WI38 (cell line): ENCODE data around the gene CD37.

Experiments
- H3K4me3 ChIP-seq: 2 replicates; pipeline ENCODE4 v1.5.1; 2011; ENCODE audit warnings: low read depth, mild to moderate bottlenecking, control low read depth, low read length
- TF ChIP-seq, protein P1 (sequence below): IDR thresholded peaks from 2 replicates; pipeline ENCODE4 v1.5.1; 2012; ENCODE audit warnings: low read depth, mild to moderate bottlenecking, control low read depth, low read length

The CD37 gene

DNA sequence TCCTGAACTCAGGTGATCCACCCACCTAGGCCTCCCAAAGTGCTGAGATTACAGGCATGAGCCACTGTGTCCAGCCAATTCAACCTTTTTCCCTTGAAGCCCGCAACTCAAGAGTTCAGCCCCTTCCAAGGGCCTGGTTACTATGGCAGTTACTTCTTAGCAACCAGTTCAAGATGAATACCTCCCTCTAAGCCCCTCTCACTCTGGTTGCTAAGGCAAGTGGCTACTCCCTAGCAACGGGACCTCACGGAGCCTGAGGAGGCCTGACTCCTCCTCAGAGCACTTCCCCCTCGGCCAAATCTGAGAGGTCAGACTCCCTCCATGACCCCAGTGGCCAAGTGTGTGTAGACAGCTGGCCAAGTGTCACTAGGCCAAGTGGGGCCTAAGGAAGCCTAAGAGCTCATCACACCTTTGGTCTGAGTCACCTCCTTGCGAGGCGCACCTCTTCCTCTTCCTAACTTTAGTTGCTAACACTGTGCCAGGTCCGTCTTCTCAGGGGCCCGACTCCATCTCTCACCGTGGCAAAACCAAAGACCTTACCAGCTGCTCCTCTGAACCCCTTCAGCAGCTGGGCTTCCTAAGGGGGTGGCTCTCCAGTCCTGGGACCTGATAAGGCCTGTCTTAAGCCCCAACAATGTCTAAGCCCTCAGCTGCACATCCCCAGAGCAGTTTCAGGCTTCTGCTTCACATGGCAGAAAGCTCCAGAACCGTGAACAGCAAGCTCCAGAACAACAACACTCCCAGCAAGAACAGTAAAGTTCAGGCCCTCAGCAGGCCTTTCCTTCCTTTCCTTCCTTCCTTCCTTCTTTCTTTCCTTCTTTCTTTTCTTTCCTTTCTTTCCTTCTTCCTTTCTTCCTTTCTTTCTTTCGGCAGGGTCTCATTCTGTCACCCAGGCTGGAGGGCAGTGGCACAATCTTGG lies 9.6 kb downstream of the CD37 start:
- TF ChIP-seq, protein P1, sequence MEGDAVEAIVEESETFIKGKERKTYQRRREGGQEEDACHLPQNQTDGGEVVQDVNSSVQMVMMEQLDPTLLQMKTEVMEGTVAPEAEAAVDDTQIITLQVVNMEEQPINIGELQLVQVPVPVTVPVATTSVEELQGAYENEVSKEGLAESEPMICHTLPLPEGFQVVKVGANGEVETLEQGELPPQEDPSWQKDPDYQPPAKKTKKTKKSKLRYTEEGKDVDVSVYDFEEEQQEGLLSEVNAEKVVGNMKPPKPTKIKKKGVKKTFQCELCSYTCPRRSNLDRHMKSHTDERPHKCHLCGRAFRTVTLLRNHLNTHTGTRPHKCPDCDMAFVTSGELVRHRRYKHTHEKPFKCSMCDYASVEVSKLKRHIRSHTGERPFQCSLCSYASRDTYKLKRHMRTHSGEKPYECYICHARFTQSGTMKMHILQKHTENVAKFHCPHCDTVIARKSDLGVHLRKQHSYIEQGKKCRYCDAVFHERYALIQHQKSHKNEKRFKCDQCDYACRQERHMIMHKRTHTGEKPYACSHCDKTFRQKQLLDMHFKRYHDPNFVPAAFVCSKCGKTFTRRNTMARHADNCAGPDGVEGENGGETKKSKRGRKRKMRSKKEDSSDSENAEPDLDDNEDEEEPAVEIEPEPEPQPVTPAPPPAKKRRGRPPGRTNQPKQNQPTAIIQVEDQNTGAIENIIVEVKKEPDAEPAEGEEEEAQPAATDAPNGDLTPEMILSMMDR, result no peak
- H3K4me3 ChIP-seq, result no peak overlapping the region

DNA sequence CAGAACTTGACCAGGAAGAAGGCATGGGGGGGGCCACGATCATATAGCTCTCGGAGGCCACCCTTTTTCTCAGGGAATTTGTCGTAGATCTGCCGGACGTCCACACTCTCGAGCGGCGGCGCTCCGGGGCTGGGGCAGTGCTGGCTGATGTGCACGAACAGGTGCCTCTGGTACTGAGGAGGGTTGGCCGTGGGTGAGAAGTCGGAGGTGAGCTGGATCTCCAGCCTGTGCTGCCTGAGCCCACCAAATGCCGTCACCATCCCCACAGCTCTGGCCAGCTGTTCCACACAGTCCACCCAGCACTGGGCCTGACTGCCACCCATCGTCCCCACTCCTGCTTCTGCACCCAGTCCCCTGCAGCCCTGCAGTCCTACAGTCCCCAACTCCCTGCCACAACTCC lies 12.0 kb downstream of the CD37 start:
- no peak overlapping the region for H3K4me3 ChIP-seq
- TF ChIP-seq, protein P1, result no peak

DNA sequence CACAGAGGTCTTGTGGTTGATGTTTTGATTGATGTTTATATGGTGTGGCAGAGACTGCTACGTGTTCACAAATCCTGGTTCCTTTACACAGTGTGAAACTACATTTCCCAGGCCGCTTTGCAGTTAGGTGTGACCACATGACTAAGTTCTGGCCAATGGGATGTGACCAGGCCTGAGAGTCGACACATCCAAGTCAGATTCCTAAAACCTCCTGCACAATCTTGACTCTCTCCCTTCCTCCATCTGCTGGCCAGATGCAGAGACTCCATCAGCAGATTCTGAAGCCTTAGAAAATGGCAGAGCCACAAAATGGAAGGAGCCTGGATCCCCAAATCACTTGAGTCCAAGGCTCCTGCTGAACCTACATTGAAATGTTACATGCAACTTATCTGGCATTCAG lies 12.6 kb downstream of the CD37 start:
- TF ChIP-seq, protein P1, result peak; percentile 24; the same call in 1 of the 2 replicates
- no peak overlapping the region for H3K4me3 ChIP-seq

DNA sequence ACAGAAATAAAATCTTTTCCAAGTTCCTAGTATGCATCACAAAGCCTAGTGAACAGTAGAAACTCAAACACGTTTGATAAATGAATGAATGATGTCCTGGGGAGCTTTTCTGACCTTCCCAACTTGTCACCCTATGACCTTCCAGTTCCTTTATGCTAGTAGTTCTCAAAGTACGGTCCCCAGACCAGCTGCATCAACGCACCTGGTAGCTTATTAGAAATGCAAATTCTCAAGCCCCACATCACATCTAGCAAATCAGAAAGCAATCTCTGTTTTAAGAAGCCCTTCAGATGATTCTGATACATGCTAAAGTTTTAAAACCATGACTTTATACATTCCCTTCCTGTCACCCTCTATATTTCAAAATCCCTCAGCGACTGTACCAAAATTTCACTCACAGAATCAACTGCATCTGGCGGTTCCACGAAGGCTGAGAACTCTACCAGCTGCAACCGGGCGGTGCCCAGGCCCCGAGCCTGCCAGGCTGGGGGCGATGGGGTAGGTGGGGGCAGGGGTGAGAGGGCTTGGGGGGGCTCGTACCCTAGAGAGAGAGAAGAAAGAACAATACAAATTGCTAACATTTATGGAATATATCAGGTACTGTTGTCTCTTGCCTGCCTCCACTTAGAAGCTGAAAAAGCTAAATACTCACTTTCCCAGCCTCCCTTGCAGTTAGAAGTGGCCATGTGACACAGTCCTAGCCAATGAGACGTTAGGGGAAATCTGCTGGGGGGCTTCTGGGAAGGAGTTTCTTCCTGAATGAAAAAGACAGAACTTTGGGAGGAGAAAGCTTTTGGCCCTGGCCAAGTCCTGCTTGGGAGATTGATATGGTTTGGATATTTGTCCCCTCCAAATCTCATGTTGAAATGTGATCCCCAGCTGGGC lies 13.3 kb downstream of the CD37 start:
- H3K4me3 ChIP-seq, result no peak overlapping the region
- TF ChIP-seq, protein P1, result no peak

DNA sequence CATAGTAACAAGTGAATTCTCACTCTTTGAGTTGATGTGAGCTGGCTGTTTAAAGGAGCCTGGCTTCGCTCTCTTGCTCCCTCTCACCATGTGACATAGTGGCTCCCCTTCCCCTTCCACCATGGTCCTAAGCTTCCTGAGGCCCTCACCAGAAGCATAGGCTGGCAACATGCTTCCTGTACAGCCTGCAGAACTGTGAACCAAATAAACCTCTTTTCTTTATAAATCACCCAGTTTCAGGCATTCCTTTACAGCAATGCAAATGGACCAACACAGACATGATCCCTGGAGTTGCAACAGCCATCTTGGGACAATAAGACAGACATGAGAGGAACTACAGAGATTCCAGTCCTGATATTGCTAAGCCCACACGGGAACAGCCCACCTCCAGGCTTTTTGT lies 14.4 kb downstream of the CD37 start:
- H3K4me3 ChIP-seq, result no peak overlapping the region
- TF ChIP-seq, protein P1, result no peak

DNA sequence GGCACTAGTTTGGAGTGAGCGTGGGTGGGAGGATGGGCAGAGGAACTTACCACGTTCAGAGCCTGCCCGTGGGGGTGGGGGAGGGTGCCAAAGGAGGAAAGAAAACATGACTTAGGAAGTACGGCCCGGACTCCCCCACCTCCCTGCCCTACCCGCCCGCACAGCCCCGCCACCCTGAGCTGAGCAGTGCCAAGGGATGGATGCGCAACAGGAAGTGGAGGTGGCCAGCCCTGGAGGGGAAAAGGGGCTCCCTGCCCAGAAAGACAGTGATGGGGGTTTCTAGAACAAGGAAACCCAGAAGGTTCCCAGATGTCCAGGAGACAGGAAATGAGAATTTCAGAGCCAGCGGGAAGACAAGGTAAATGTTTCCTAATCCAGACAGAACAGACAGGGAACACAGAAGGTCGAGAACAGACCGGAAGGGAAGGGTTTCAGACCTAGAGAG lies 20.7 kb downstream of the CD37 start:
- H3K4me3 ChIP-seq, result no peak overlapping the region
- TF ChIP-seq, protein P1, result no peak
